Ishikawa (cell line): ENCODE measurements around the gene SEM1.

ENCODE experiments used
- CEBPB ChIP-seq: IDR thresholded peaks from 2 replicates; pipeline ENCODE4 v1.6.1; 2012
- CREB1 ChIP-seq: IDR thresholded peaks from 2 replicates; pipeline ENCODE4 v1.6.1; 2012; ENCODE audit warnings: low read depth
- EGR1 ChIP-seq: IDR thresholded peaks from 2 replicates; pipeline ENCODE4 v1.6.1; 2012
- EP300 ChIP-seq: IDR thresholded peaks from 2 replicates; pipeline ENCODE4 v1.6.1; 2012; ENCODE audit warnings: borderline replicate concordance
- FOXM1 ChIP-seq: IDR thresholded peaks from 2 replicates; pipeline ENCODE4 v1.6.1; 2012; ENCODE audit warnings: low read depth, borderline replicate concordance
- MAX ChIP-seq: IDR thresholded peaks from 2 replicates; pipeline ENCODE4 v1.6.1; 2012
- NFIC ChIP-seq: IDR thresholded peaks from 2 replicates; pipeline ENCODE4 v1.6.1; 2012
- RAD21 ChIP-seq: IDR thresholded peaks from 2 replicates; pipeline ENCODE4 v1.6.1; 2012; ENCODE audit warnings: low read depth
- REST ChIP-seq: IDR thresholded peaks from 2 replicates; pipeline ENCODE4 v1.6.1; 2012; ENCODE audit warnings: low read depth, mild to moderate bottlenecking
- TAF1 ChIP-seq: IDR thresholded peaks from 2 replicates; pipeline ENCODE4 v1.6.1; 2012; ENCODE audit warnings: low read depth, mild to moderate bottlenecking
- TCF12 ChIP-seq: IDR thresholded peaks from 2 replicates; pipeline ENCODE4 v1.6.1; 2012; ENCODE audit warnings: low read depth
- TEAD4 ChIP-seq: IDR thresholded peaks from 2 replicates; pipeline ENCODE4 v1.6.1; 2012
- USF1 ChIP-seq: IDR thresholded peaks from 2 replicates; pipeline ENCODE4 v1.6.1; 2012
- YY1 ChIP-seq: IDR thresholded peaks from 2 replicates; pipeline ENCODE4 v1.6.1; 2012; ENCODE audit warnings: low read depth
- ZBTB7A ChIP-seq: IDR thresholded peaks from 2 replicates; pipeline ENCODE4 v1.6.1; 2012; ENCODE audit warnings: low read depth

Gene SEM1

GRCh38 chr7:96734343-96734742, 24.7 kb upstream of the SEM1 start:
- no peak for TF ChIP-seq CEBPB
- TF ChIP-seq TEAD4, result no peak
- no peak for TF ChIP-seq TCF12
- TF ChIP-seq CREB1, result no peak

GRCh38 chr7:96729820-96730219, 20.2 kb upstream of the SEM1 start:
- TF ChIP-seq YY1 (no peak), MAX (no peak), EP300 (no peak), REST (no peak), TAF1 (no peak), NFIC (no peak), RAD21 (no peak), TEAD4 (no peak), CREB1 (no peak), TCF12 (no peak), EGR1 (no peak), ZBTB7A (no peak), USF1 (no peak), CEBPB (no peak), FOXM1 (no peak)

GRCh38 chr7:96728139-96728538, 18.5 kb upstream of the SEM1 start:
- TF ChIP-seq FOXM1 (no peak), REST (no peak), EGR1 (no peak), TEAD4 (no peak), EP300 (no peak), CEBPB (no peak), RAD21 (no peak), NFIC (no peak), YY1 (no peak), CREB1 (no peak), MAX (no peak), ZBTB7A (no peak), TCF12 (no peak), USF1 (no peak), TAF1 (no peak)

- TF ChIP-seq TCF12 (no peak), CEBPB (no peak), REST (no peak), MAX (no peak), TAF1 (no peak)
Observed at GRCh38 chr7:96727534-96728088, 18.0 kb upstream of the SEM1 start.

- TF ChIP-seq CREB1 (no peak), CEBPB (peak; percentile 66), USF1 (no peak), EGR1 (no peak), TAF1 (no peak), REST (no peak), TEAD4 (no peak), FOXM1 (no peak), YY1 (no peak)
Observed at GRCh38 chr7:96723622-96724021, 14.0 kb upstream of the SEM1 start.
